Memory B cell (primary cell): ENCODE data around the gene RUNDC3A.
"Not testable (repeated sequence)": the region's sequence is repeated elsewhere in the genome, so short reads cannot be mapped to it uniquely, and the experiment has no call there.

ENCODE experiments used
- ATAC-seq: fragments of 150-1000 bp; cut with Tn5 transposase; 2 replicates; pipeline ENCODE4 v1.10.0; 2021; ENCODE audit warnings: low read depth, mild to moderate bottlenecking, moderate library complexity
- DNase-seq, 2 donors: peaks; one replicate each; pipeline ENCODE4 v3.0.0; 2022; ENCODE audit warnings: low spot score in 2 of 2
- H3K27ac Mint-ChIP-seq: one replicate; pipeline ENCODE4 v1.8.0; 2022; ENCODE audit warnings: mild to moderate bottlenecking, moderate library complexity, mixed read lengths
- H3K27me3 Mint-ChIP-seq: one replicate; pipeline ENCODE4 v1.8.0; 2022; ENCODE audit warnings: mixed read lengths
- H3K36me3 Mint-ChIP-seq: one replicate; pipeline ENCODE4 v1.8.0; 2022; ENCODE audit warnings: mild to moderate bottlenecking, mixed read lengths
- H3K4me1 Mint-ChIP-seq: one replicate; pipeline ENCODE4 v1.8.0; 2022; ENCODE audit warnings: mixed read lengths
- H3K4me3 Mint-ChIP-seq: one replicate; pipeline ENCODE4 v1.8.0; 2022; ENCODE audit warnings: mild to moderate bottlenecking, moderate library complexity, mixed read lengths
- H3K9me3 Mint-ChIP-seq: one replicate; pipeline ENCODE4 v1.8.0; 2022; ENCODE audit warnings: mixed read lengths

Gene RUNDC3A

DNA sequence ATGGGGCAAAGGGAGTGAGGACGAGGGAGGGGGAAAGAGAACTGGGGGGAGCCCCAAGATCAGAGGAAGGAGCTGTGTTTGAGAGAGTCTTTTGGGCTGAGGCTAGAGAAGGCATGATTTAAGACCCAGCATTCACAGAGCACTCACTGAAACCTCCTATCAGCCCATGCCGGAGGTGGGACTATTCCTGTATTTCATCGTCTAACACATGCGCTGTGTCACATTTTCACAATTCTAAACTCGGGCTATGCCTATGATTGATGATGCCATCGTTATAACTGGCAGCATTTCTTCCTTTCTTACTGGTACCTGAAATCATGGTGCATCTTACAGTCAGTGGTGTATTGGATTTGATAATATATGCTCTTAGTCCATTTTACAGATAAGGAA lies 51.7 kb downstream of the RUNDC3A start:
- H3K36me3 Mint-ChIP-seq = no peaks in the 10 kb centered on the region

GRCh38 chr17:44360826-44361225 lies 52.4 kb downstream of the RUNDC3A start:
- no peaks in the 10 kb centered on the region for H3K9me3 Mint-ChIP-seq
- ATAC-seq (no peak), DNase-seq (no peak)
- H3K27ac Mint-ChIP-seq = no peak overlapping the region
- H3K4me1 Mint-ChIP-seq = peaks cover 16% of the 10 kb centered on the region
- H3K4me3 Mint-ChIP-seq = no peak overlapping the region
- peaks cover 5% of the 10 kb centered on the region for H3K27me3 Mint-ChIP-seq
- no peaks in the 10 kb centered on the region for H3K36me3 Mint-ChIP-seq

More for the DNA sequence above, 51.7 kb downstream of the RUNDC3A start:
- ATAC-seq (no peak), DNase-seq (no peak)
- peaks cover 16% of the 10 kb centered on the region for H3K4me1 Mint-ChIP-seq
- H3K27ac Mint-ChIP-seq = no peak overlapping the region
- no peaks in the 10 kb centered on the region for H3K9me3 Mint-ChIP-seq
- H3K27me3 Mint-ChIP-seq = peaks cover 5% of the 10 kb centered on the region
- H3K4me3 Mint-ChIP-seq = no peak overlapping the region

DNA sequence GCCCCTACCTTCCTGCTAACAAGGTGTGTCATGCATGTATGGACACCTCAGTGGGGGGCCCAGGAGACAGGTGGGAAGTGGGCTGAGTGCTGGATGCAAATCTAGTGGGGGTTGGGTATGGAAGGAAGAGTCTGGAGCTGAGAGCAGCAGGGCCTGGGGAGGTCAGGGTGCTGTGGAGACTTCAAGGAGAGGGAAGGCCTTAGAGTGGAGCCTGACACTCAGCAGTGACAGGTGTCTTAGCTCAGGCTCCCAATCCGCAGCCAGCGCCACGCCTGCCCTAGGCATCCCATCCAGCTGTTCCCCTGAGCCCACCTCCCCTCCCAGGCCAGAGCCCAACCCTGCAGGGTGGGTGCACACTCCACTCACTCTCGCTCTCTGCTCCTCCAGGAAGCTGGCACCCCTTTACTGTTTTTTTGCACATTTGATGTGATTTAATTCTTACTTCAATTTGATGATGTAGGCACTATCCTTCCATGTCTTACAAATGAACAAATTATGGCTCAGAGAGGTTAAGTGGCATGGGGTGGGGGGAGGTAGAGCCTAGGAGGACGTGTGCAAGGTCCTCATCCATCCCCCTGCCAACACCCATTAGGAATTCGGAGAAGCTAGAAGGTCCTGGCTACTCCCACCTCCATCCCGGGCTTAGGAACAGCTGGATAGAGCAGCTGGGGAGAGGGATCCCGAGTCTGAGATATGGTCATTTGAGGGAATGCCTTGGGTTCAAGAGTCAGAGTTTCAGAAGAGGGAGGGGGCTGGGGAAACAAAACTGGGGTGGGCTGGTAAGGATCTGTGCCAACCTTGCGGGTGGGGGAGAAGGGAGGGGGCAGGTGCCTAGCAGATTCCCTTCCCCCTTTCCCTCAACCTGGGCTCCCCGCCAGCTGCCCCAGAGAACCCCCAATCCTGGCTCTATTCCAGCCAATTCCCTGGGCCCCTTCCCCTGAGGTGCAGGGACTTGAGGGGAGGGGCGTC lies 53.2 kb downstream of the RUNDC3A start:
- Mint-ChIP-seq H3K27ac (no peak overlapping the region), H3K9me3 (no peaks in the 10 kb centered on the region), H3K4me3 (no peak overlapping the region), H3K4me1 (peaks cover 16% of the 10 kb centered on the region), H3K36me3 (no peaks in the 10 kb centered on the region), H3K27me3 (peaks cover 7% of the 10 kb centered on the region)
- DNase-seq = no peak
- ATAC-seq = no peak

- no peak for DNase-seq
- H3K36me3 Mint-ChIP-seq = no peaks in the 10 kb centered on the region
- H3K27me3 Mint-ChIP-seq = peaks cover 12% of the 10 kb centered on the region
Observed at GRCh38 chr17:44362459-44362948, 54.1 kb downstream of the RUNDC3A start.

DNA sequence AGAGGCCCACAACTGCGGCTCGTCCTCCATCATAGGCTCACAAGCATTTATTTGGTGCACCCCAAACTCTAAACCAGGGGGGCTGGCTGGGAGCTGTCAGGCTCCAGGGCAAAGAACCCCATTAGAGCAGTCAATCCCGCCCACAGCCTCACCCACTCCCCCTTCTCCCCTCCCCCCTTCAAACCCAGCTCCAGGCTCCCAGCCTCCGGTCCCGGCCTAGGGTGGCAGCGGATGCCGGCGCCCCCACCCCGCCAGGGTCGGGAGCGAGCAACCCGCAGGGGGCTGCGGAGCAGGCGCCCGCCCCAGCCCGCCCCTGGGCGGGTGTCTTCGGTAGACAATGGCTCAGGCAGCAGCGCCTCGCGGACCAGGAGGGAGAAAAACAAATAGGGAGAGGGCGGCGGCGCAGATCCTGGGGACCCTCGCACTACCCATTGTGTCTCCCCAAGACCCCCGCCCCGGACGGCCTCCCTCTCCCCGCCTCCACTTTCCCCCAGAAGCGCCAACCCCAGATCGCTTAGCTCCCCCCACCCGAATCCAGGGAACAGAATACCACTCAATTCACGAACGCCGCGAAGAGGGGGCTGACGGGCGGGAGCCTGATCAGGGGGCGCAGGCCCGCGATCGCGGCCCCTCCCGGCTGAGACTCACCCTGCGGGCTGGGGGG lies 54.7 kb downstream of the RUNDC3A start:
- peaks cover 16% of the 10 kb centered on the region for H3K4me1 Mint-ChIP-seq
- H3K9me3 Mint-ChIP-seq = no peaks in the 10 kb centered on the region
- peak in 1 of 2 donors; percentile 50 for DNase-seq
- H3K27me3 Mint-ChIP-seq = peaks cover 14% of the 10 kb centered on the region
- peak; percentile 28 for ATAC-seq
- peak overlapping the region; percentile 65 for H3K4me3 Mint-ChIP-seq
- no peaks in the 10 kb centered on the region for H3K36me3 Mint-ChIP-seq
- no peak overlapping the region for H3K27ac Mint-ChIP-seq

More at GRCh38 chr17:44362459-44362948, 54.1 kb downstream of the RUNDC3A start:
- no peak for ATAC-seq
- Mint-ChIP-seq H3K4me3 (peak overlapping the region; percentile 60), H3K27ac (no peak overlapping the region), H3K4me1 (peaks cover 16% of the 10 kb centered on the region), H3K9me3 (no peaks in the 10 kb centered on the region)

GRCh38 chr17:44363613-44364159 lies 55.3 kb downstream of the RUNDC3A start, which contains the start of gene FAM171A2:
FAM171A2 (minus strand) TSS chr17:44363853; CDS start chr17:44363714, 139 bp downstream.
- peaks cover 14% of the 10 kb centered on the region for H3K4me1 Mint-ChIP-seq
- ATAC-seq (peak; percentile 88), DNase-seq (peak; percentile 75 to 79)
- H3K36me3 Mint-ChIP-seq = no peaks in the 10 kb centered on the region
- no peak within 1 kb of the TSS for H3K27ac Mint-ChIP-seq
- H3K27me3 Mint-ChIP-seq = peaks cover 17% of the 10 kb centered on the region
- peak within 1 kb of the TSS; percentile 79 for H3K4me3 Mint-ChIP-seq
- H3K9me3 Mint-ChIP-seq = no peaks in the 10 kb centered on the region

DNA sequence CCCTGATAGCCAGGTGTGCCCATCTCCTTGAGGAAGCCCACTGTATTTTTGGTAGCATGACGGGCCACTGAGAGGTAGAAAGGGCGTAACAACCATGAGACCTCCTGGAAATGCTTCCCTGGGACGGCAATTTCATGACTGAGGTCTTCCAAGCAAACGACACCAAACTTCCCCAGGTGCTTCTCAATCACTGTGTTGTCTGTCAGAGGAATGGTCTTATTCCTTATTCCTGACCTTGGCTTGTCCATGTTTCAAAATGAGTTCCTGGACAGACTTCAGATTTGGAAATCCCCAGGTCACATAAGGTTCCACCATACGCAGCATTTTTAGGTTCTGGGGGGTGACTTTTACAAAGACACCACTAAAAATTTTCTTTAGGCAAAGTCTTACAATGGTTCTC lies 56.6 kb downstream of the RUNDC3A start:
- H3K4me1 Mint-ChIP-seq, H3K27ac Mint-ChIP-seq, H3K36me3 Mint-ChIP-seq, ATAC-seq, DNase-seq, H3K9me3 Mint-ChIP-seq: not testable (repeated sequence)
- peak overlapping the region; percentile 44 for H3K4me3 Mint-ChIP-seq
- peaks cover 19% of the 10 kb centered on the region for H3K27me3 Mint-ChIP-seq

- Mint-ChIP-seq H3K9me3 (no peaks in the 10 kb centered on the region), H3K36me3 (no peaks in the 10 kb centered on the region), H3K4me1 (peaks cover 2% of the 10 kb centered on the region), H3K4me3 (no peak overlapping the region), H3K27me3 (peaks cover 23% of the 10 kb centered on the region), H3K27ac (no peak overlapping the region)
- ATAC-seq = no peak
- no peak for DNase-seq
Observed at GRCh38 chr17:44367231-44367979, 59.0 kb downstream of the RUNDC3A start.
